Smooth muscle cell (in vitro differentiated cells): ENCODE measurements around the gene GBF1. TPM values are rescaled to one million over a fixed set of nuclear protein-coding genes. Genes with fewer than 3 reads are reported as not detected.

Experiments used
- DNase-seq: peaks from one replicate; lab custom pipeline; 2025; ENCODE audit not compliant: unreplicated experiment; lab: John Stamatoyannopoulos, UW
- H2AFZ ChIP-seq: fragments of 200-600 bp; sonication (generic); 2 replicates; pipeline ENCODE4 v1.6.0; 2016; ENCODE audit warnings: antibody characterized with exemption, low read depth, mild to moderate bottlenecking
- H3F3A ChIP-seq: fragments of 200-600 bp; sonication (generic); 2 replicates; pipeline ENCODE4 v1.6.0; 2017; ENCODE audit warnings: antibody characterized with exemption, low read depth
- H3K27ac ChIP-seq: fragments of 200-600 bp; sonication (generic); 2 replicates; pipeline ENCODE4 v1.5.1; 2016; ENCODE audit warnings: low read depth, mild to moderate bottlenecking
- H3K27me3 ChIP-seq: fragments of 200-600 bp; sonication (generic); 2 replicates; pipeline ENCODE4 v1.6.1; 2016; ENCODE audit warnings: low read depth, mild to moderate bottlenecking
- H3K36me3 ChIP-seq: fragments of 200-600 bp; sonication (generic); 2 replicates; pipeline ENCODE4 v1.5.1; 2016; ENCODE audit warnings: low read depth
- H3K4me1 ChIP-seq: fragments of 200-600 bp; sonication (generic); 2 replicates; pipeline ENCODE4 v1.5.1; 2016; ENCODE audit warnings: low read depth
- H3K4me2 ChIP-seq: fragments of 200-600 bp; sonication (generic); 2 replicates; pipeline ENCODE4 v1.6.0; 2016; ENCODE audit warnings: mild to moderate bottlenecking
- H3K4me3 ChIP-seq: fragments of 200-600 bp; sonication (generic); 2 replicates; pipeline ENCODE4 v1.5.1; 2016; ENCODE audit warnings: mild to moderate bottlenecking
- H3K79me2 ChIP-seq: fragments of 200-600 bp; sonication (generic); 2 replicates; pipeline ENCODE4 v1.6.0; 2016; ENCODE audit warnings: low read depth, mild to moderate bottlenecking
- H3K9ac ChIP-seq: fragments of 200-600 bp; sonication (generic); 2 replicates; pipeline ENCODE4 v1.6.0; 2016; ENCODE audit warnings: low read depth
- H3K9me3 ChIP-seq: fragments of 200-600 bp; sonication (generic); replicated peaks from 2 replicates; pipeline ENCODE4 v1.5.1; 2016; ENCODE audit warnings: low read depth
- H4K20me1 ChIP-seq: fragments of 200-600 bp; sonication (generic); 2 replicates; pipeline ENCODE4 v1.6.0; 2016; ENCODE audit warnings: low read depth
- WGBS: methylation state at CpG from one replicate; pipeline ENCODE4 v1.1.7; 2016; ENCODE audit warnings: low lambda C conversion rate; 5-methylcytosine and 5-hydroxymethylcytosine counted together
- polyA plus RNA-seq: library from polyadenylated mRNA; unstranded; fragments of >200 nt; fragmentation: Nextera tagmentation; extraction: Ambion mirVana; gene quantifications from 2 replicates; pipeline ENCODE4 v1.2.1, GENCODE V29; 2016
- total RNA-seq: library from RNA; depleted of rRNA; stranded (reverse); fragments of >200 nt; gene quantifications from 2 replicates; pipeline ENCODE4 v1.2.3, GENCODE V29; 2014
- TF ChIP-seq, protein P1 (sequence below): fragments of 200-600 bp; sonication (generic); IDR thresholded peaks from 2 replicates; pipeline ENCODE4 v1.5.1; 2017; ENCODE audit warnings: borderline replicate concordance, mild to moderate bottlenecking, antibody characterized with exemption; ENCODE audit not compliant: insufficient read depth, poor library complexity, severe bottlenecking

The GBF1 gene
- total and polyA plus RNA-seq, 2 experiments from 2014 or later = 52.8 to 56.4 TPM

DNA sequence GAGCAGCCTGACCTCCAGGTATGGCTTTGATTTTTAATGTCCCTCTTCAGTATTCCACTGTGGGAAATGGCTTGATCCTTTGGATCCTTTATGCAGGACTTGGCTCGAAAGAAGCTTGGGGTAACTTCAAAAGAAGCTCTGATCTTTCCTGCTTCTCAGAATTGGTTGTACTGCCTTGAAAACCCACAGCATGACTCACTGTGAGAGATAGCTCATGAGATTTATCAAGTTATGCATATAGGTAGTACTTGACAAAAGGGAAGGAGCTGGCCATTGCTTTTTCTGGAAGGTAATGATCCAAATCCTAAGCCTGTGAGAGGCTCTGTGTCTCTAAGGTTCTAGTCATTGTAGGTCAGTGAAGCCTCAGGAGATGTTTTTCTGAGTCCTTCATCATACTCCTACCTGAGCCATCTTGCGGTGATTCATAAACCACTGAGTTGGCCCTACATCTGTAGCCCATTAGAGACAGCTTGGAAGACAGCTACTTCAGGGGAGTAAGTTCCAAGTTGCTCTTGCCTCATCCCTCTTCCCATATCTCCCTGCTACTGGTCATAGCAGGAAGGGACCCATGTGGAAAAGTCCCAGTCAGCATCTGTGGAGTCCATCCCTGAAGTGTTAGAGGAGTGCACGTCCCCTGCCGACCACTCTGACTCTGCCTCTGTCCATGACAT lies 113.5 kb downstream of the GBF1 start:
- H3K27me3 ChIP-seq = no peaks in the 10 kb centered on the region

GRCh38 chr10:102367441-102367840 lies 122.1 kb downstream of the GBF1 start:
- Histone ChIP-seq H3K9me3 (no peaks in the 10 kb centered on the region), H3K9ac (no peak overlapping the region), H3K79me2 (no peaks in the 10 kb centered on the region), H4K20me1 (peaks cover 40% of the 10 kb centered on the region), H3K27me3 (no peaks in the 10 kb centered on the region), H3K27ac (no peak overlapping the region), H3F3A (no peaks in the 10 kb centered on the region), H3K4me3 (no peak overlapping the region), H3K4me2 (no peak overlapping the region), H2AFZ (no peak overlapping the region), H3K36me3 (peaks cover 26% of the 10 kb centered on the region), H3K4me1 (no peaks in the 10 kb centered on the region)
- TF ChIP-seq, protein P1, sequence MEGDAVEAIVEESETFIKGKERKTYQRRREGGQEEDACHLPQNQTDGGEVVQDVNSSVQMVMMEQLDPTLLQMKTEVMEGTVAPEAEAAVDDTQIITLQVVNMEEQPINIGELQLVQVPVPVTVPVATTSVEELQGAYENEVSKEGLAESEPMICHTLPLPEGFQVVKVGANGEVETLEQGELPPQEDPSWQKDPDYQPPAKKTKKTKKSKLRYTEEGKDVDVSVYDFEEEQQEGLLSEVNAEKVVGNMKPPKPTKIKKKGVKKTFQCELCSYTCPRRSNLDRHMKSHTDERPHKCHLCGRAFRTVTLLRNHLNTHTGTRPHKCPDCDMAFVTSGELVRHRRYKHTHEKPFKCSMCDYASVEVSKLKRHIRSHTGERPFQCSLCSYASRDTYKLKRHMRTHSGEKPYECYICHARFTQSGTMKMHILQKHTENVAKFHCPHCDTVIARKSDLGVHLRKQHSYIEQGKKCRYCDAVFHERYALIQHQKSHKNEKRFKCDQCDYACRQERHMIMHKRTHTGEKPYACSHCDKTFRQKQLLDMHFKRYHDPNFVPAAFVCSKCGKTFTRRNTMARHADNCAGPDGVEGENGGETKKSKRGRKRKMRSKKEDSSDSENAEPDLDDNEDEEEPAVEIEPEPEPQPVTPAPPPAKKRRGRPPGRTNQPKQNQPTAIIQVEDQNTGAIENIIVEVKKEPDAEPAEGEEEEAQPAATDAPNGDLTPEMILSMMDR = no peak
- WGBS = 97% methylated on average over 1 of the region's 1 CpG
- DNase-seq = no peak

More for the DNA sequence above, 113.5 kb downstream of the GBF1 start:
- Histone ChIP-seq H4K20me1 (peaks cover 82% of the 10 kb centered on the region), H3K9ac (no peak overlapping the region), H3K27ac (no peak overlapping the region), H3K4me1 (no peaks in the 10 kb centered on the region), H3K9me3 (no peaks in the 10 kb centered on the region), H3K4me2 (no peak overlapping the region), H3F3A (no peaks in the 10 kb centered on the region), H2AFZ (no peak overlapping the region), H3K4me3 (no peak overlapping the region), H3K36me3 (peaks cover 17% of the 10 kb centered on the region), H3K79me2 (no peaks in the 10 kb centered on the region)
- 92% methylated on average over 4 of the region's 4 CpGs for WGBS
- DNase-seq = no peak
- TF ChIP-seq, protein P1 = no peak

- Histone ChIP-seq H3K4me2 (no peak overlapping the region), H2AFZ (no peak overlapping the region), H3F3A (no peaks in the 10 kb centered on the region), H3K79me2 (no peaks in the 10 kb centered on the region), H3K27me3 (no peaks in the 10 kb centered on the region), H4K20me1 (peaks cover 34% of the 10 kb centered on the region), H3K9me3 (no peaks in the 10 kb centered on the region), H3K9ac (no peak overlapping the region), H3K4me3 (no peak overlapping the region), H3K4me1 (no peaks in the 10 kb centered on the region), H3K36me3 (peaks cover 31% of the 10 kb centered on the region), H3K27ac (no peak overlapping the region)
- WGBS = 76% methylated on average over 3 of the region's 3 CpGs
- DNase-seq = no peak
- TF ChIP-seq, protein P1 = no peak
Measured at GRCh38 chr10:102368077-102368476, 122.7 kb downstream of the GBF1 start.

- no peak overlapping the region for H3K27ac ChIP-seq
- H3K4me3 ChIP-seq = no peak overlapping the region
- no peaks in the 10 kb centered on the region for H3F3A ChIP-seq
- no peaks in the 10 kb centered on the region for H3K27me3 ChIP-seq
- no peaks in the 10 kb centered on the region for H3K9me3 ChIP-seq
- no peaks in the 10 kb centered on the region for H3K4me1 ChIP-seq
- no peak overlapping the region for H2AFZ ChIP-seq
- peaks cover 25% of the 10 kb centered on the region for H3K36me3 ChIP-seq
- WGBS = 100% methylated on average over 2 of the region's 2 CpGs
- no peaks in the 10 kb centered on the region for H3K79me2 ChIP-seq
- DNase-seq = no peak
- TF ChIP-seq, protein P1 = no peak
- no peak overlapping the region for H3K4me2 ChIP-seq
- H4K20me1 ChIP-seq = peaks cover 28% of the 10 kb centered on the region
- no peak overlapping the region for H3K9ac ChIP-seq
Measured at GRCh38 chr10:102371295-102371694, 126.0 kb downstream of the GBF1 start.
